ENCODE results near the gene OPCML.

- TF ChIP-seq CTCF (IDR thresholded peaks at IDR 0.05) (no peak), EP300 (IDR thresholded peaks at IDR 0.05) (no peak)
Measured at GRCh38 chr11:133384731-133385130, 147.6 kb downstream of the OPCML start.

All from suprapubic skin (tissue), 3 donors.